Activated CD4-positive, alpha-beta T cell treated with anti-CD3 and anti-CD28 coated beads, Interleukin-2, amount 50 U/mL, for 48 hours (primary cell): ENCODE measurements around the gene CD80.
"Not testable (repeated sequence)": the region's sequence is repeated elsewhere in the genome, so short reads cannot be mapped to it uniquely, and the experiment has no call there.

ENCODE experiments used
- DNase-seq, 2 experiments: peaks; one replicate each; pipeline ENCODE4 v3.0.0-alpha.2; 2020

CD80 gene

DNA sequence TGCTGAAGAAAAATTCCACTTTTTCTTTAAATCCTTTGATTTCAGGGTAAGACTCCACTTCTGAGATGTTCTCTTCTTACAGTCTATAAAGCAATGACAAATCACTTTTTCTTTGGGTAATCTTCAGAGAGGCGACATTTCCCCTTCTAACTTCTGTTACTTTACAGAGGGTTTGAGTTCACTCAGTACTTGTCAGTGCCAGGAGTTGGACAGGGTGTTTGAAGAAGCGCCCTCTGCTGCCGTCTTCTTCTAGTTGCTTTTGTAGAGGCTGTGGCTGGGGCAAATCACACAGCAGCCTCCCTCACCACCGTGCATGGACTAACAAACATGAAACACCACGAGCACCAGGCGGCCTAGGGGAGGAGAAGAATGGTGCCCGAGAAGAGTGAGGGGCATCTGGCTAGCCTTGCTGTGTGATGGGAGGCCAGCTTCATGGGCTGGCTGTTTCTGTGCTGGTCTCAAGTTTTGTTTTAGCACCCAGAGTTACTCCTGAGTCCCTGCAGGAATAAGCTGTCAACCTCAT, at the start of gene CD80:
Gene CD80 (minus strand): TSS at position 174 of the 523 bp plus-strand sequence. CDS start 1,886 bp downstream, outside the sequence.
- DNase-seq, result peak; percentile 68 to 76

- no peak for DNase-seq
Measured at GRCh38 chr3:119608405-119609000, 49.1 kb upstream of the CD80 start.

GRCh38 chr3:119604878-119605277, 45.5 kb upstream of the CD80 start:
- DNase-seq, result no peak

DNA sequence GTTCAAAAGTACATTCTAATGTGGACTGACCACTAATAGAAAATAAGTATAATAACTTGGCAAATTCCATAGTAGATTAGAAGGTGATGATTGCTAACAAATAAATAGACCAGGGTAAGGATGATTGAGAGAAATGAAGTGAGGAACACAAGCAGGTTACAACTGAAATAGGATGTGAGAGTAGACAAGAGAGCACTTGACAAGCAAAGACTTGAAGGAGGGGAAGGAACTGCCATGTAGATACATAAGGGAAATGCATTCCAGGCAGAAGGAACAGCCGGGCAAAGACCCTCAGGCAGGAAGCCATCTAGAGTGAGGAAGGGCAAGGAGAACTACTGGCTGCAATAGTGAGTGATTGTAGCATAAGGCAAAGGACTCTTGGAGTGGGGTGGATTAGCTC, 43.3 kb upstream of the CD80 start:
- no peak for DNase-seq

DNA sequence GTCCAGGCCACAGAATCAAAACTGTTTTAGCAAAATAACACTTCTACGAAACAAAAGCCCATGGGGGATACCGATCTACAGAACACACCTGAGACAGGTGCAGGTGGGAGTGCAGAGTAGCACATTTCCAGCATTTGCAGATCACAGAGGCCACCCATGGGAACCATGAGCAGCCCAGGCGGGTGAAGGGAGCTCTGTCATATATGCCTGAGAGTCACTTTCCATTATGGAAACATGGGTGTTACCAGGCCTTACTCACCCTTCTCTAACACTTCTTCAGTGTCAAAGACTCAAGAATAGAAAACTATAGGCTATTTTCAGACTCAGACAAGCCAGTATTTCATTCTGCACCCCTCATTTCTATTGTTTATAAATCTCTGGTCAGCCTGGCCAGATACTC, 41.7 kb upstream of the CD80 start:
- DNase-seq, result peak in 1 of 2 experiments; percentile 18

GRCh38 chr3:119600732-119601131, 41.3 kb upstream of the CD80 start:
- peak; percentile 37 to 40 for DNase-seq

- no peak for DNase-seq
Measured at GRCh38 chr3:119599558-119600174, 40.3 kb upstream of the CD80 start.

DNA sequence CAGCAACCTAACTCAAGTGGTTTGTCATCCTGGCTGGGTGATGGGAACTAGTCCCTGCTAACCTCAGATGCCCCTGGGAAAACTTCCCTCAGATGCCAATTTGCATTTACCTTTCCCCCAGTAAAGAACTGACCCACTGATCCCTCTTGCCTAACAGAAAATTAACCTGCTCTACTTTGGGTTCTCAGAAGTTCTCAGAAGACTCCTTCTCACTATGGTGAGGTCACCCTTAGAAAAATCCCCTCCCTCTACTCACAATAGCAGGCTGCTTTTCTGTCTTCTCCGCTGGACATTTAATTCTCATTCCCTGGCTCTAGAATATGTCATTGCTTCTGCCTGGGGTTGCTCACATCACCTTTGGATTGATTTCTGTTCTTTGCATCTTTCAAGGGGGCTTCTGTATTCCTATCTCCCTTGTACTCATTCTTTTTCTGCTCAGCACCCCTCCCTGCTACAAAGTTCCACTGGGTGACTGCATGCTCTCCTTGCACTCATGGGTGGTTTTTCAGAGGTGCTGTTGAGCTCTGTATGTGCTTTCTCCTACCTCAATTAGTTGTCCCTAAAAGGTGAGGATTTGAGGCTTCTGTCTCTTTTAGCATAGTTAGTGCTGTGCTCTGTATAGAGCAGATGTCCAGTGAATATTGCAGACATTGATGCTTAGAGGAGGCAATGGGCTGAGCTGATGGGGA, 39.1 kb upstream of the CD80 start:
- no peak for DNase-seq

- DNase-seq, result no peak
Measured at GRCh38 chr3:119597548-119598288, 38.3 kb upstream of the CD80 start, which contains the start of gene PLA1A. Gene PLA1A (plus strand): TSS chr3:119597885. CDS start chr3:119597914, 29 bp downstream.

- no peak for DNase-seq
Measured at GRCh38 chr3:119596398-119596797, 37.0 kb upstream of the CD80 start.

- no peak for DNase-seq
Measured at GRCh38 chr3:119595639-119596334, 36.4 kb upstream of the CD80 start.

DNA sequence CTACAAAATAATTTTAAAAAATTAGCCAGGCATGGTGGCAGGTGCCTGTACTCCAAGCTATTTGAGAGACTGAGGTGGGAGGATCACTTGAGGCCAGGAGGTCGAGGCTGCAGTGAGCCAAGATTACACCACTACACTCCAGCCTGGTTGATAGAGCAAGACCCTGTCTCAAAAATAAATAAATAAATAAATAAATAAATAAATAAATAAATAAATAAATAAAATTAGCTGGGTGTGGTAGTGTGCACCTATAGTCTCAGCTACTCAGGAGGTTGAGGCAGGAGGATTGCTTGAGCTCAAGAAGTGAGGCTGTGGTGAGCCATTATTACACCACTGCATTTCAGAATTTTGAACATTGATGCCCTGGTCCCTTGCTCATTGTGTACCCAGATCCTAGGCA, 35.5 kb upstream of the CD80 start:
- DNase-seq, result not testable (repeated sequence)

DNA sequence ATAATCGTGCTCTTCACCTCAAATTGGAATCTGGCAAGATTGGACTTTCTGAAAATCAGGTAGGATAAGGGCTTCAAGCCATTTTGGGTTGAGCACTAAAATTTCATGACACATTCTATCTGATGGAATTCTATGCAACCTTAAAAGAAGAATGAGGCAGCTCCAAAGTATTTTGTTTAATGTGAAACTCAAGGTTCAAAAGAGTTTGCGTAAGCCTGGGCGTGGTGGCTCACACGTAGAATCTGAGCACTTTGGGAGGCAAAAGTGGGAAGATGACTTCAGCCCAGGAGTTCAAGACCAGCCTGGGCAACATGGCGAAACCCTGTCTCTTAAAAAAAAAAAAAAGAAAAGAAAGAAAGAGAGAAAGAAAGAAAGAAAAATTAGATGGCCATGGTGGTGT, 34.7 kb upstream of the CD80 start:
- DNase-seq, result no peak

- no peak for DNase-seq
Measured at GRCh38 chr3:119592861-119593260, 33.4 kb upstream of the CD80 start.

GRCh38 chr3:119590706-119591105, 31.3 kb upstream of the CD80 start:
- DNase-seq, result no peak

- DNase-seq, result no peak
Measured at GRCh38 chr3:119589102-119589773, 29.8 kb upstream of the CD80 start.

DNA sequence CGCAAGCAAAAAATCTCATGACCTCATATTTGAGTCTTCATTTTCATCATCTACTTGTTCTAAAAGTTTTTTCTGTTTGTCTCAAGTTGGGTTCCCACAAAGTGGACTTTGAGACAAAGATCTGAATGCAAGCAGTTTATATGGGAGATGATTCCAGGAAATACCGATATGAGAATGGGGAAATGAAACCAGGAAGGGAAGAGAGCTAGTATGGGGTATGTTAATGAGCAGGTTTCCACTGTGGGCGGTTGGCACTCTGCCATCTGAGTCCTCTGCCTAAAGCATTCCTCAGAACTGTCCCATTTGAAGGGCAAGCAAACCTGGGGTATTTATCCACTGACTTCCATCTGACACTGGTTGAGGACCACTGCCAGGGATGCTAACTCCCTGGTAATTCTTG, 28.7 kb upstream of the CD80 start:
- DNase-seq, result peak; percentile 57 to 64

DNA sequence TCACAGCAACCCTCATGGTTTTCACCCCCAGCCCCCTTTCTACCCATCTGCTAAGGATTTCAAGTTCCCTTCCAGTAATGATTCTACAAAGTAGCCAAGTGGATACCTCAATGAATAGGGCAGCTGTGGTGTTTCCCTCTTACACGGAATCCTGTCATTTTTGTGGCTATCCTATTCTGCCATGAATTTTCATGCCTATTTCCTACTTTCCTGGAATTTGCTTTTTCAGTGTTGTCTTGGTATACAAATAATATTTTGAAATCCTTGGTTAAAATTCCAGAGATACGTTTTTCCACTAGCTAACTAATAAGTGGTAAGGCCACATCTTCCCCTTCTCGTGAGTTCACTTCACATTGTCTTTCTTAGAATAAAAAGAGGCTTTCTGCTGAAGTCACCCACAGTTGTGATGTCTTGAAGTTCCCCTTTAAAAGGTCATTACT, 27.3 kb upstream of the CD80 start:
- DNase-seq, result no peak

GRCh38 chr3:119585856-119586570, 26.6 kb upstream of the CD80 start:
- DNase-seq, result no peak

- no peak for DNase-seq
Measured at GRCh38 chr3:119585208-119585607, 25.8 kb upstream of the CD80 start.

DNA sequence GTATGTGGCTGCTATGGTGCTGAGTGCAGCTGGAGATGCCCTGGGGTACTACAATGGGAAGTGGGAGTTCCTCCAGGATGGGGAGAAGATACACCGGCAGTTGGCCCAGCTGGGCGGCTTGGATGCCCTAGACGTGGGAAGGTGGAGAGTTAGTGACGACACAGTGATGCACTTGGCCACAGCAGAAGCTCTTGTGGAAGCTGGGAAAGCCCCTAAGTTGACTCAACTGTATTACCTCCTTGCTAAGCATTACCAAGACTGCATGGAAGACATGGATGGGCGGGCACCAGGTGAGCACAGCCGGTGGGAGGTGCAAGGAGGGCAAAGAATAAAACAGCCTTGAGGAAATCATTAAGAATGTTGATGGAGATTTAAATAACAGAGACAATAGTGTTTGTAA, 22.8 kb upstream of the CD80 start:
- DNase-seq, result peak; percentile 44 to 58
